Measurements from ENCODE around the gene CPNE5. TPM values are rescaled to one million over a fixed set of nuclear protein-coding genes. Genes with fewer than 3 reads are reported as not detected.

Gene CPNE5
- total RNA-seq, 2 donors from 2014 or later = 0.85 to 1.6 TPM

DNA sequence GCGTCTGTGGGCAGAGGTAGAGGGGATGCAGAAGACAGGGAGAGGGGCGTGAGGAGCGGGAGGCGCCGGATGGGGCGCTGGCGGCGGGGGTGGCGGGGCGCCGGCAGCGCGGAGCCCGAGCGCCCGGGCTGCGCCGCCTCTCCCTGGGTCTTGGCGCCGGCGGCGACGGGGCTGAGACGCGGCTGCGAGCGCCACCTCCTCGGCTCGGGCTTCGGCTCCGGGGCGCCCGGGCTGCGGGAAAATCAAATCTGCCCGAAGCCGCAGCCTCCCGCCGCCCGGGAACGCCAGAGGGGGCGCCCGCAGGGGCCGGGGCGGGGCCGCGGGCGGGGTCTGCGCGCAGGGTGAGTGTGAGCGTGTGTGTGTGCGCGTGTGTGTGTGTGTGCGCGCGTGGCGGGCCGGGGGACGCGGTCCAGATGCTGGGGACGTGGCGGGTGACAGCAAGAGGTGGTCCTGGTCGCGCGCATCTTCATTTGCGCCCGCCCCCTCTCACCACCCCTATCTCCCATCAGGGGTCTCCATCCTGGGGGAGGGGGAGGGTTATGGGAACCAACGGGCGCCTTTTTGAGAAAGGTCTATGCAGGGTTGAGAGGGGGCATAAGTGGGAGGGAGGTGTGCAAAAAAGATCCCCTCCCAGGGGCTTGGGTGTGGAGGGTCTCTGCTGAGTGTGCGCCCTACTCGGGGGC is 646 bp upstream of the CPNE5 start:
- Histone ChIP-seq H3K27me3 (replicated peaks; ENCODE audit: insufficient read depth) (no peaks in the 10 kb centered on the region), H3K27ac (no peak overlapping the region), H3K4me1 (ENCODE audit: control insufficient read depth in 1 of 2, low read depth in 2 of 2) (peaks cover 15 to 25% of the 10 kb centered on the region in 2 donors), H3K9me3 (no peaks in the 10 kb centered on the region), H3K36me3 (no peaks in the 10 kb centered on the region), H3K4me3 (peak overlapping the region; percentile 81)
- TF ChIP-seq, protein P1, sequence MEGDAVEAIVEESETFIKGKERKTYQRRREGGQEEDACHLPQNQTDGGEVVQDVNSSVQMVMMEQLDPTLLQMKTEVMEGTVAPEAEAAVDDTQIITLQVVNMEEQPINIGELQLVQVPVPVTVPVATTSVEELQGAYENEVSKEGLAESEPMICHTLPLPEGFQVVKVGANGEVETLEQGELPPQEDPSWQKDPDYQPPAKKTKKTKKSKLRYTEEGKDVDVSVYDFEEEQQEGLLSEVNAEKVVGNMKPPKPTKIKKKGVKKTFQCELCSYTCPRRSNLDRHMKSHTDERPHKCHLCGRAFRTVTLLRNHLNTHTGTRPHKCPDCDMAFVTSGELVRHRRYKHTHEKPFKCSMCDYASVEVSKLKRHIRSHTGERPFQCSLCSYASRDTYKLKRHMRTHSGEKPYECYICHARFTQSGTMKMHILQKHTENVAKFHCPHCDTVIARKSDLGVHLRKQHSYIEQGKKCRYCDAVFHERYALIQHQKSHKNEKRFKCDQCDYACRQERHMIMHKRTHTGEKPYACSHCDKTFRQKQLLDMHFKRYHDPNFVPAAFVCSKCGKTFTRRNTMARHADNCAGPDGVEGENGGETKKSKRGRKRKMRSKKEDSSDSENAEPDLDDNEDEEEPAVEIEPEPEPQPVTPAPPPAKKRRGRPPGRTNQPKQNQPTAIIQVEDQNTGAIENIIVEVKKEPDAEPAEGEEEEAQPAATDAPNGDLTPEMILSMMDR (IDR thresholded peaks at IDR 0.05) = peak; percentile 19
- DNase-seq (ENCODE audit: low spot score) (no peak), ATAC-seq (ENCODE audit: insufficient number of reproducible peaks, low FRiP score, low read depth) (no peak)

DNA sequence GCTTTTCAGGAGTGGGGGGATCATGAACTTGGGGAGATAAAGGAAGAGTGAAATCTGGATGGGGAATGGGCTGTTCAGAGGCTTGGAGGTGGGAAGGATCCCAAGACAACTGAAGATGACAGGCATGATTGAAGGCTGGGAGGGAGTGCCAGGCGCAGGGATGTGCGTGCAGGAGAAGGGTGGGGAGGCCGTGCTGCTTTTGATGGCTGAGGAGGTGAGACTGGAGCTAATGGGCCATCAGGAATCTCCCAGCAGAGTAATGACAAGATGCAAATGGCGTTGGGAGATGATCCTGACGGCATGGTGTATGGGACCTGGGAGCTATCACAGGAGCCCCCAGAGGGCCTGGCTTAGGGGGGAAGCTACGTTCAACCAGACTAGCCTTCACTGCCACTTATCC is 1.6 kb downstream of the CPNE5 start:
- H3K27ac ChIP-seq = no peak overlapping the region
- no peaks in the 10 kb centered on the region for H3K27me3 ChIP-seq (replicated peaks; ENCODE audit: insufficient read depth)
- DNase-seq (ENCODE audit: low spot score) = no peak
- no peaks in the 10 kb centered on the region for H3K36me3 ChIP-seq
- H3K4me1 ChIP-seq (ENCODE audit: control insufficient read depth in 1 of 2, low read depth in 2 of 2) = peaks cover 15 to 25% of the 10 kb centered on the region in 2 donors
- TF ChIP-seq, protein P1 (IDR thresholded peaks at IDR 0.05) = no peak
- H3K9me3 ChIP-seq = no peaks in the 10 kb centered on the region
- ATAC-seq (ENCODE audit: insufficient number of reproducible peaks, low FRiP score, low read depth) = no peak
- no peak overlapping the region for H3K4me3 ChIP-seq

DNA sequence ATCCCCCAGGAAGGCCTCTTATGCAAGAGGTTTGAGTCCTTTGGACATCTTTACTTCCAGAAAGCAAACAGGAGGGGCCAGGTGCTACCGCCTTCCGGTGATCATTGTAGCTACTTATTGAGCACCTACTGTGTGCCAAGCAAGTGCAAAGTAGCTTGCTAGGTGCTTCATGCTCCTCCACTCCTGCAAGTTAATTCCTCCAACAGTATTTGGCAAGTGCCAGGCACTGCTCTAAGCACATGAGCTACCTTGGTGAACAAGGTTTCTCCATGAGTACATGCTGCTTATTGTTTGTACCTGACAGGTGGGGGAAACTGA is 2.3 kb downstream of the CPNE5 start:
- Histone ChIP-seq H3K4me3 (no peak overlapping the region), H3K27me3 (replicated peaks; ENCODE audit: insufficient read depth) (no peaks in the 10 kb centered on the region), H3K27ac (no peak overlapping the region), H3K36me3 (no peaks in the 10 kb centered on the region), H3K9me3 (no peaks in the 10 kb centered on the region), H3K4me1 (ENCODE audit: control insufficient read depth in 1 of 2, low read depth in 2 of 2) (peaks cover 15 to 25% of the 10 kb centered on the region in 2 donors)
- TF ChIP-seq, protein P1 (IDR thresholded peaks at IDR 0.05) = no peak
- ATAC-seq (ENCODE audit: insufficient number of reproducible peaks, low FRiP score, low read depth) (no peak), DNase-seq (ENCODE audit: low spot score) (no peak)

DNA sequence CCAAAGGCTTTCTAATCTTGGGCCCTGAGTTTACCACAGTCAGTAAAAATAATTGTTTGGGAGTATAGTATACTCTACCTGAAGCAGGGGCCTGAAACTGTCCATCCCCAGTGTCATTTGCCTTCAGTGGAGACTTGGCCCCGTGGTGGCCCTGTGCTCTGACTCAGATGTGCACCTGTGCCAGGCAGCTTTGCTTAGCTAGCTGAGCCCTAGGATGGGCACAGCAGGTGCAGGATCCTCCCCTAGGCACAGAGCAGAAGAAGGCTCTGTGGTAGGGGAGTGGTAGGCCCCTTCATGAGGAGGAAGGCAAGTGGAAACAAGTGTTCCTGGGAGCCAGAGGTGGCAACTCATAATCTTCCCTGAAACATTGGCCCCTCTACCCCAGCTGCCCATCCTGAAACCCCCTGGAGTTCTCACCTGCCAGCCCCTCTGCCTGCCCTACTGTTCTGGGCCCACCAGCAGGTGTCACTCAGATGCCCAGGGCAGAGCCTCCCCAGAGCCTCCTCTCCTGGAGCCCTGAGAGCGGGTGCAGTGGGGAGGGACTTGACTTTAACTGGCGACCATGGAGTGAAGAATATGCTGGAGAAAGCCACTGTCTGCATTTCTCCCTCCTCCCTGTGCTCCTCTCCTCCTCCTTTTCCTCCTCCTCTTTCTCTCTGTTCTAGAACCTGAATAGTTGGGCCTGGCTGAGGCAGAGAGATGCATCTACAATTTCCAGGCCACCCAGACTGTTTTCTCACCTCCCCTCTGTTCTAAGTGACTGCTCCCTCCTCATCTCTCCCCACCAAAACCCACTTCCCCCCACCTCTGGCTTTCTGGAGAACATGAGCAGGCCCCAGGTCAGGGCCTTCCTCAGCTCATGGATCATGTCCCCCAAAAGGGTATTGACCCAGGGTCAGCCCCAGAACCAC is 2.9 kb downstream of the CPNE5 start:
- ATAC-seq (ENCODE audit: insufficient number of reproducible peaks, low FRiP score, low read depth) (no peak), DNase-seq (ENCODE audit: low spot score) (no peak)
- Histone ChIP-seq H3K27ac (no peak overlapping the region), H3K9me3 (no peaks in the 10 kb centered on the region), H3K27me3 (replicated peaks; ENCODE audit: insufficient read depth) (no peaks in the 10 kb centered on the region), H3K4me1 (ENCODE audit: control insufficient read depth in 1 of 2, low read depth in 2 of 2) (peaks cover 15 to 20% of the 10 kb centered on the region in 2 donors), H3K36me3 (no peaks in the 10 kb centered on the region), H3K4me3 (no peak overlapping the region)
- TF ChIP-seq, protein P1 (IDR thresholded peaks at IDR 0.05) = no peak

DNA sequence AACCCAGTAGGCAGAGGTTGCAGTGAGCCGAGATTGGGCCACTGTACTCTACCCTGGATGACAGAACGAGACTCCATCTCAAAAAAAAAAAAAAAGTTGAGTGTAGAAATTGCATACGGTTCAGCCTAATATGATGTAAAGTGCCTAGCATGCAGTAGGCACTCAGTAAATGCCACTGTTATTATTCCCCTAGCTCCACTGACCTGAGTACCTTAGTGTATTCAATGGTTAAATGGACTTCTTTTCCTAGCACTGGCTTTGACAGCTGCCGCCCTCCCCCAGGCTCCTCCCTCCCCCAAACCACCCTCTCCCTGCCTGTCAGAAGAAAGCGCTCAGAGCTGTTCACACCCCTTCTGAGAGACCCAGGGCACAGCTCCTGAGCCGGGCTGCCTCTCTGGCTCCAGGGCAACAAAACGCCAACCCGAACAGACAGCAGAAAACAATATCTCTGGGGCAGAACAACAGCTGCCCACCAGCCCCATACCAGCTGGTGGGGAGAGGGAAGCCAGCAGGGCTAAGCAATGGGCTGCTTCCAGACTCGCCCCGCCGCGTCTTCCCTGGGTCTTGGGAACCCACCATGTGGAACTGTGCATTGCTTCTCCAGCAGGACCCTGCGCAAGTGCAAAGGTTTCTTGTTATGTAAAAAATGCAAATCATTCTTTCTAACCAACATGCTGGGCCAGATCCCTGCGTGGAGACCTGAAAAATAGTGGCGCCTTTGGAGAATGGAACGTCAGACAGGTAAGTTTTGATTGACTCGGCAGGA is 4.5 kb downstream of the CPNE5 start:
- no peak for ATAC-seq (ENCODE audit: insufficient number of reproducible peaks, low FRiP score, low read depth)
- TF ChIP-seq, protein P1 (IDR thresholded peaks at IDR 0.05) = no peak
- no peak for DNase-seq (ENCODE audit: low spot score)
- H3K9me3 ChIP-seq = no peaks in the 10 kb centered on the region
- H3K27me3 ChIP-seq (replicated peaks; ENCODE audit: insufficient read depth) = no peaks in the 10 kb centered on the region
- H3K4me3 ChIP-seq = no peak overlapping the region
- H3K36me3 ChIP-seq = no peaks in the 10 kb centered on the region
- H3K27ac ChIP-seq = no peak overlapping the region
- peaks cover 10 to 15% of the 10 kb centered on the region in 2 donors for H3K4me1 ChIP-seq (ENCODE audit: control insufficient read depth in 1 of 2, low read depth in 2 of 2)
